ENCODE results near the gene DPP6.

GRCh38 chr7:154332811-154333580, 280.8 kb downstream of the DPP6 start:
- TF ChIP-seq POLR2A (IDR thresholded peaks at IDR 0.05) (no peak), CTCF (IDR thresholded peaks at IDR 0.05) (no peak)

Measured in tibial nerve (tissue), 3 donors.